HT1080 (cell line): Measurements from ENCODE around the gene ARID3B. TPM values are rescaled to one million over a fixed set of nuclear protein-coding genes. Genes with fewer than 3 reads are reported as not detected.
"Not testable (repeated sequence)": the region's sequence is repeated elsewhere in the genome, so short reads cannot be mapped to it uniquely, and the experiment has no call there.

Source experiments
- DNase-seq: peaks from one replicate; pipeline ENCODE4 v3.0.0-alpha.2; 2015; ENCODE audit warnings: low read depth
- total RNA-seq: library from RNA; depleted of rRNA; stranded (reverse); fragments of >200 nt; shearing (Covaris generic); gene quantifications from 2 replicates; pipeline ENCODE4 v1.2.3, GENCODE V29; 2014

Gene ARID3B
- total RNA-seq, 1 experiment from 2014 or later = 4.9 TPM

DNA sequence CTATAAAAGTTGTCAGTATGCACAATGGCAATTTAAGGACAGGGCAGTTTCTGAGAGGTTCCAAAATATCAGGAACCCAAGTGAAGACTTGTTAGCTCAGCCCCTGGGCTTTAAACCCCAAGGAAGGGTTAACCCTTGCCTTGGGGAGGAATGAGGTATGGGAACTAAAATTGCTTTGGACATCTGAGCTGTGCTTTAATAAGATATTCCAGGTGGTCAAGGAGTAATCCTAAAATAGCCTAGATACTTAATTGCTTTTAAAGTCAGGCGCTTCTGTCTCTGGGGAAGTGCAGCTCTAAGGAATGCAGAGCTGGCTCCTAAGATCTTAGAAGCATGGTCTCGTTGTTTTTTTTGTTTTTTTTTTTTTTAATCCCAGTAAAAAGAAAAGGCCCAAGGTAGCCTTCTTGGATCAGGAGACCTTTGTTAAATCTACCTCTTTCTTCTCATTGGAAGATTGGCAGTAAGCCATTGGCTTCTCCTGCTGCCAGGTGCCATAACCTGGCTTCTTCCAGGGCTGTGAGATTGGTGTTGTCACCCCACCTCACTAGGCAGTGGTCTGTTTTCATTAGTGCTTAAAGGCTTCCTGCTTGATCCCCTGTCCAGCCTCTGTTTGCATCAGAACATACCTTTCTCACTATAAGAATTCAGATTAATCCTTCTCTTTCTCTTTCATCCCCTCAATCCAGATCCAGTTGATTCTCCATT lies 24.5 kb downstream of the ARID3B start:
- DNase-seq = no peak

- DNase-seq = no peak
These were observed 27.6 kb downstream of the ARID3B start for GRCh38 chr15:74568594-74568993.

- DNase-seq = no peak
These were observed 28.7 kb downstream of the ARID3B start for GRCh38 chr15:74569731-74570070.

DNA sequence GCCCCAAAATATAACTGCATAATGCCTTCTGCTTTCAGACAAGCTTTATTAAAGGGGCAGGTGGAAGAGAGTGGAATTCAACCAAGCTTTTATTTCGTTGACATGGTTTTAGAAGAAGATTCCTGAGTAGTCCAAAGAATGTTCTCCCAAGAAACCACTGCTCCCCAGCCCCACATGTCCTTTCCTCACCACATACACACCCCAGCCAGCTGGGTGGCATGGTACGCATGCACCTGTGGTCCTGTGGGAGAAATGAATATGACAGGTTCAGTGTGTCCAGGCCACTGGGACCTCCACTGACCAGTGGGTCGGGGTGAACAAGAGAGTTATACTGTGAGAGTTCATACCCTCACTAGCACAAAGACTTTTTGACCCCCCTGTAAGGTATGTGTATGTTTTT lies 30.2 kb downstream of the ARID3B start:
- no peak for DNase-seq

GRCh38 chr15:74573987-74574386 lies 33.0 kb downstream of the ARID3B start:
- DNase-seq = peak; percentile 73

DNA sequence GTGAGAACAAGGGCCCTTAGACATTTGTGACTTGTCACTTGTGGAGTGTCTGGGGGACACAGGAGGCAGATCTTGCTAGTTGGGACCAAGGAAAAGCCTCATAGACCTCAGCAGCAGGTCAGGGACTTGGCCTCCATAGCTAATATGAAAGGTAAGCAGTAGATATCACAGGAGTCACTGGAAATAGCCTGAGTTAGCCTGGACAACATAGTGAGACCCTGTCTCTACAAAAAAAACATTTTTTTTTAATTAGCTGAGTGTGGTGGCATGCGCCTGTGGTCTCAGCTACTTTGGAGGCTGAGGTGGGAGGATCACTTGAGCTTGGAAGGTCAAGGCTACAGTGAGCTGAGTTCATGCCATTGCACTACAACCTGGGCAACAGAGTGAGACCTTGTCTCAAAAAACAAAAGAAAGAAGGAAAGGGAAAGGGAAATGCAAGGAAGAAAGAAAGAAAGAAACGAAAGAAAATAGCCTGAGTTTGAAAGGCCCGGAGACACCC lies 37.5 kb downstream of the ARID3B start:
- no peak for DNase-seq

- no peak for DNase-seq
These were observed 38.0 kb downstream of the ARID3B start for GRCh38 chr15:74579001-74579400.

- DNase-seq = no peak
These were observed 39.7 kb downstream of the ARID3B start for GRCh38 chr15:74580538-74581350.

DNA sequence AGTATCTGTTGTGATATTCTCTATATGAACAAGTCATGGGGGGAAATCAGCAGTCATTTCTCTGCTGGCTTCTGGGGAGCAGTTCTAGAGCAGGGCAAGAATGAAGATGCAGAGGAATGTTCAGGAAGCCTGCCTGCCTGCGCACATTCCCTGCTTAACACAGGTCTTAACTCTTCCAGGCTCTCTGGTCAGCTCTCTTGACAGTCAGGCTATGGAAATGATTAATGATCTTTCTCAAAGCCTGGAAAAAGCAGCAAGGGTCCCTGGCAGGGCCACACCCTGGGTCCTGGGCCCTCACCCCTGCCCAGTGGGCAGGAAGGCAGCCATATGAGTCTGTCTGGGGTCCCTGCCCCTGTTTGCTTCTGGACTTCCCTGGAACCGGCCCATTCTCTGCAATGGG lies 43.2 kb downstream of the ARID3B start:
- DNase-seq = no peak

- DNase-seq = no peak
These were observed 43.8 kb downstream of the ARID3B start for GRCh38 chr15:74584779-74585178.

DNA sequence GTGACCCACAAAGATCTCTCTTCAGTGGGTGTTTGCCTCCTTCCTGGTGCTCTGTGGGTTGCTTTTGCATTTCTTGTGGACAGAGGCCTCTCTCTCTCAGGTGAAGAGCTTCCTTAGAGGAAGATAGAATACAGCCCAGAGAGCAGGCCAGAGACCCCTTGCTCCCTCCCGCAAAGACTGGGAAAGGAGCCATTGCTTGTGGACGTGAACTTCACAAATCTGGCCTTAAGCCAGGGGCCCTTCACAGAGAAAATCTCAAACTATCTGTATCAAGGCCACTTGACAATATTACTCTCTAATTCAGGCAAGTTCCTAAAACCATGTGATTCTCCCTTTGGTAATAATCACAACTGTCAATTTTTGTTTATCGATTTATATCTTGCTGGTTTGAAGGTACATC lies 44.2 kb downstream of the ARID3B start:
- DNase-seq = no peak

- DNase-seq = no peak
These were observed 44.8 kb downstream of the ARID3B start for GRCh38 chr15:74585857-74586256.

- no peak for DNase-seq
These were observed 48.8 kb downstream of the ARID3B start for GRCh38 chr15:74589826-74590225.

GRCh38 chr15:74592222-74592621 lies 51.2 kb downstream of the ARID3B start:
- DNase-seq = no peak

DNA sequence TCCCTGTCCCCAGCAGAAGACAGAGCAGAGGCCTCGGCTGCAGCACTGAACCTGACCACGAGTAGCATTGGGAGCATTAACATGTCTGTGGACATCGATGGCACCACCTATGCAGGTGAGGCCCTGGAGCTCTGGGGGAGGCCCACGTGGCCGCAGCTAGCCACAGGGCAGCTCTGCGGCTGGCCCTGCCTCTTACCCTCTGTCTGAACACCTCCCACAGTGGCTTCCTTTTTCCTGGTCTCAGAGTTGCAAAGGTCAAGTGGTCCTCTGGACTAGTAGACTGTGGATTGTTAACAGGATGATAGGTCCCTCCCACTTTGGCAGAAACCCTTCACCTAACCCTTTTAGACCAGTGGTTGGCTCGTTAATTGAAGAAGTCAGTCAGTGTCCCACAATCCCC lies 52.1 kb downstream of the ARID3B start:
- no peak for DNase-seq

- no peak for DNase-seq
These were observed 53.4 kb downstream of the ARID3B start for GRCh38 chr15:74594455-74594854.

DNA sequence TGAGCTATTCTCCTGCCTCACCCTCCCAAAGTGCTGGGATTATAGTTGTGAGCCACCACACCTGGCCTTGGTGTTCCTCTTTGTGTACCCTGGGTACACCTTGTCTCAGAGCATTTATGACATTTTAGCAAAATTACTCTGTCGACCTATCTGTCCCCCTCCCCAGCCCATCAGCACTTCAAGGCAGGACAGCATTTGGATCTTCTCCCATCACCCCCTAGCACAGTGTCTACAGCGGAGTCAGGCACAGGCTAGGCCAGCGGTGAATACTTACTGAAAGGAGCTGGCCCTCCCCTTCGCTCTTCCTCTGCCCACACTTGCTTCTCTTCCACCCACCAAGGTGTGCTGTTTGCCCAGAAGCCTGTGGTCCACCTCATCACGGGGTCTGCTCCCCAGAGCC lies 54.3 kb downstream of the ARID3B start:
- DNase-seq = no peak

GRCh38 chr15:74596736-74597135 lies 55.7 kb downstream of the ARID3B start:
- not testable (repeated sequence) for DNase-seq

DNA sequence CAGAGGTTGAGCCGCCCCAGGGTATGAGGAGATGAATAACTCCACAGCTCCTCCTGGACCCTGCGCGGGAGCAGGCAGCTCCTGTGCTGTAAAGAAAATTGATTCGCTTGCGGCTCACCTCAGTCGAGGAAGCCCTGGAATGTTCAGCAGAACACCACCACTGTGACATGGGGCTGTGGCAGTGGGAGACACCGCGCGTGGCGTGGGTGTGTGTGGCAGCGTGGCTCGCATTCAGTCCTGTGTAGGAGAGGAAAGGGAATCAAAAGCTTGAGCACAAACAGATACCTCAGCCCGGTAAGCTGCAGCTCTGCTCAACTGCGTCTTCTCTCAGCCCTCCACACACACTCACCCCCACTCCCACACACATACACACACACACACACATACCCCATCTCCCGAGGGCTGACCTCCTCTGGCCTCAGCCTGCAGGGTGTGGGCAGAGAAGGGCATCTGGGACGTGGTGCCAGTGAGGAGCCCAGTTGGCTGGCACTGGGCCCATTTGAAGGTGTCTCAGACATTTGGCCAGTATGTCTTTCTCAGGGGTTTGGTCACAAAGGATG lies 56.2 kb downstream of the ARID3B start:
- not testable (repeated sequence) for DNase-seq

GRCh38 chr15:74598126-74598842 lies 57.3 kb downstream of the ARID3B start:
- no peak for DNase-seq

- DNase-seq = no peak
These were observed 58.1 kb downstream of the ARID3B start for GRCh38 chr15:74599156-74599555.
